ENCODE measurements around the gene NFATC2.

Gene NFATC2

DNA sequence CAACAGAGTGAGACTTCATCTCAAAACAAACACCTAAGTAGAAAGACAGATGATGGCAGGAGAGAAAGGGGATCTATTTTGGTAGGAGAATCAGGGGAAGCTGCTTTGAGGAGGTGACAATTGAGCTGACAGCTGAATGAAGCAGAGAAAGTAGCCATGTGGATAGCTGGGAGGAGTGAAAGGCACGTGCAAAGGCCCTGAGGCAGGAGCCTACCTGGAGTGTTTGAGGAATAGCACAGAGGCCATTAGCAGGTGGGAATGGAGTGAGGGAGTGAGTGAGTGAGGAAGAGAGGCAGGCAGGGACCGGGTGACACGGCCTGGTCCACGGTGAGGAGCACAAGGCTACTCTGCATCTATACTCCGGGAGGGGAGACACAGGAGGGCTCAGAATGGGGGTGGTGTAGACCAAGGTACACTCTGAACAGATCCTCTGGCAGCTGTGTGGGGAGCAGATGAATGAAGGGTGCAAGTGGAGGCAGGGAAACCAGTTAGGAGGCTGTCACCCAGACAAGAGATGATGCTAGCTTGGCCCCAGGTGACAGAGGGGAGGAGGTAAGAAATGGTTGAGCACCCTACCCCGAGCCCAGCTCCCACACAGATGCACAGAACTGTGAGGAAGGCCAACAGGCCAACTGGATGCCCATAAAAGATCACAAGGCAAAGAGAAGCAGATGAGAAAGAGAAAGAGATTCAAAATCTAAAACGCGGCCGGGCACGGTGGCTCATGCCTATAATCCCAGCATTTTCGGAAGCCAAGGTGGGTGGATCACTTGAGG is 43.6 kb downstream of the NFATC2 start:
- DNase-seq = no peak
- Histone ChIP-seq H3K9me3 (ENCODE audit: control extremely low read depth in 1 of 5, control insufficient read depth in 4 of 5, insufficient read depth in 2 of 5, low read depth in 1 of 5, low read length in 4 of 5) (no peaks in the 10 kb centered on the region), H3K4me3 (ENCODE audit: control insufficient read depth in 1 of 7, extremely low read depth in 1 of 7, insufficient read depth in 4 of 7, low read depth in 2 of 7, low read length in 6 of 7) (no peak overlapping the region), H3K27me3 (replicated peaks in 2 of 5; ENCODE audit: control insufficient read depth in 4 of 5, insufficient read depth in 5 of 5, low read length in 4 of 5) (no peaks in the 10 kb centered on the region), H3K4me1 (ENCODE audit: control extremely low read depth in 1 of 4, control insufficient read depth in 4 of 4, insufficient read depth in 4 of 4, low read length in 3 of 4) (peaks cover 10 to 72% (median 63%) of the 10 kb centered on the region in 4 experiments), H3K36me3 (ENCODE audit: control insufficient read depth in 4 of 4, insufficient read depth in 4 of 4, low read length in 3 of 4) (peaks cover 0 to 21% (median 9%) of the 10 kb centered on the region in 4 experiments), H3K27ac (ENCODE audit: insufficient read depth in 1 of 2, low read depth in 1 of 2, low read length in 2 of 2, poor library complexity in 1 of 2, severe bottlenecking in 2 of 2) (no peak overlapping the region)
- 100% methylated on average over 7 of the region's 11 CpGs for WGBS (ENCODE audit: insufficient coverage)
- POLR2A ChIA-PET = interaction anchor here (0.7 to 0.9 kb wide), 2 partner anchors 8 to 44 kb away, joined by 3 read pairs; partner anchors contain the start of gene NFATC2
- CTCF ChIA-PET = interaction anchor here (0.6 to 1.6 kb wide), 6 partner anchors 14 to 171 kb away, joined by 3 to 4 read pairs (median 3); no protein-coding TSS in a partner anchor

- peaks cover 0 to 21% (median 6%) of the 10 kb centered on the region in 4 experiments for H3K36me3 ChIP-seq (ENCODE audit: control insufficient read depth in 4 of 4, insufficient read depth in 4 of 4, low read length in 3 of 4)
- H3K4me1 ChIP-seq (ENCODE audit: control extremely low read depth in 1 of 4, control insufficient read depth in 4 of 4, insufficient read depth in 4 of 4, low read length in 3 of 4) = peaks cover 10 to 83% (median 73%) of the 10 kb centered on the region in 4 experiments
- 1% methylated on average over 14 of the region's 21 CpGs for WGBS (ENCODE audit: insufficient coverage)
- peak overlapping the region in 5 of 7 experiments; percentile 20 to 55 (median 44) for H3K4me3 ChIP-seq (ENCODE audit: control insufficient read depth in 1 of 7, extremely low read depth in 1 of 7, insufficient read depth in 4 of 7, low read depth in 2 of 7, low read length in 6 of 7)
- no peaks in the 10 kb centered on the region for H3K9me3 ChIP-seq (ENCODE audit: control extremely low read depth in 1 of 5, control insufficient read depth in 4 of 5, insufficient read depth in 2 of 5, low read depth in 1 of 5, low read length in 4 of 5)
- CTCF ChIA-PET = interaction anchor here (0.7 to 1.4 kb wide), 5 partner anchors 14 to 172 kb away, joined by 3 to 4 read pairs (median 3); no protein-coding TSS in a partner anchor
- peak overlapping the region; percentile 59 to 67 for H3K27ac ChIP-seq (ENCODE audit: insufficient read depth in 1 of 2, low read depth in 1 of 2, low read length in 2 of 2, poor library complexity in 1 of 2, severe bottlenecking in 2 of 2)
- peak; percentile 71 to 82 (median 74) for DNase-seq
- POLR2A ChIA-PET = no interaction called here
- H3K27me3 ChIP-seq (replicated peaks in 2 of 5; ENCODE audit: control insufficient read depth in 4 of 5, insufficient read depth in 5 of 5, low read length in 4 of 5) = no peaks in the 10 kb centered on the region
These were observed 44.7 kb downstream of the NFATC2 start for GRCh38 chr20:51497542-51498467.

DNA sequence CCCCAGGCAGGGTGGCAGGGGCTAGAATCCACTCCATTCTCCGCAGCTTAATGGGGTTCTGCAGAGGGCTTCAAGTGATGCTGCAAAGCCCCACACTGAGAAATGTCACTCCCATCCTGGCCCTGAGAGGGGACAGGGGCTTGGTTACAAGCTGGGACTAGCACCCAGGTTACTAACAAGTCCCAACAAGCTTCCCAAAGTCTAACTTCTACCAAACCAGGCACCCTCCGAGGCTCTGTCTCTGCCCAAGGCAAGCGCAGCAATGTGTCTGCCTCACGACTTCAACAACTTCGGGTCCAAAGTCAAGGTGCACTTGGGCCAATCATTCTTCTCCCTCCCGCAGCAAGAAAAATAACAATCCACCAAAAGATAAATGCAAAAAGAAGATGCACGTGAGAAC is 45.6 kb downstream of the NFATC2 start:
- Histone ChIP-seq H3K4me1 (ENCODE audit: control extremely low read depth in 1 of 4, control insufficient read depth in 4 of 4, insufficient read depth in 4 of 4, low read length in 3 of 4) (peaks cover 10 to 92% (median 82%) of the 10 kb centered on the region in 4 experiments), H3K4me3 (ENCODE audit: control insufficient read depth in 1 of 7, extremely low read depth in 1 of 7, insufficient read depth in 4 of 7, low read depth in 2 of 7, low read length in 6 of 7) (peak overlapping the region in 3 of 7 experiments; percentile 25 to 55 (median 52)), H3K27me3 (replicated peaks in 2 of 5; ENCODE audit: control insufficient read depth in 4 of 5, insufficient read depth in 5 of 5, low read length in 4 of 5) (no peaks in the 10 kb centered on the region), H3K36me3 (ENCODE audit: control insufficient read depth in 4 of 4, insufficient read depth in 4 of 4, low read length in 3 of 4) (peaks cover 0 to 21% (median 4%) of the 10 kb centered on the region in 4 experiments), H3K27ac (ENCODE audit: insufficient read depth in 1 of 2, low read depth in 1 of 2, low read length in 2 of 2, poor library complexity in 1 of 2, severe bottlenecking in 2 of 2) (no peak overlapping the region), H3K9me3 (ENCODE audit: control extremely low read depth in 1 of 5, control insufficient read depth in 4 of 5, insufficient read depth in 2 of 5, low read depth in 1 of 5, low read length in 4 of 5) (no peaks in the 10 kb centered on the region)
- POLR2A ChIA-PET = no interaction called here
- DNase-seq = no peak
- CTCF ChIA-PET = interaction anchor here (1.0 to 1.3 kb wide), 3 partner anchors 15 to 40 kb away, joined by 3 to 5 read pairs (median 3); no protein-coding TSS in a partner anchor
- 86% methylated on average over 6 of the region's 7 CpGs for WGBS (ENCODE audit: insufficient coverage)

DNA sequence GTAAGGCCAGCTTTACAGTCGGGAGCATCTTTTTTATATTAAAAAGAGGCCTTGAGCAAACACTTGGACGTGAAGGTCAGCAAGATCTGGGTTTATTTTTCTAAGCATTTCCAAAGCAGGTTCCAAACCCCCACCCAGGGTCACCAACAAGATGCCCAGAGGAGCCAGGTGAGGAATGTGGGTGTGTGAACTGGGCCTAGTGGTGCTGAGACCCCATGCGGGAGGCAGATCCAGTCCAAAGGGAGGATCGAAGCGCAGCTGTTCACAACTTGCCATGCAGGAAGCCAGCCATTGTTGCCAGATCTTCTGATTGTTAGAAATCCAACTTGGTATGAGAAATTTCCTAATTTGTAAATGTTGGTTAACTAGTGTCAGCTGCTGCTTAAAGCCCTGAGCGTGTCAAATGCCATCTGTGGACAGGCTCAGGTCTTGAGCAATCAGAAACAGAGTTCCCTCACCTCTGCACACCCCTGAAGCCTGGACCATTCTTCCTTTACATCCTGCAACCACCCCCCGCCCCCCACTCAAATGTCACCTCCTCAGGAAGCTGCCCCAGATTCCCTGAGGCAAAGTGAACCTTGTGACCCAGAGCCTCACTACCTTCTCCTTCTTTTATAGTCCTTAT is 46.5 kb downstream of the NFATC2 start:
- Histone ChIP-seq H3K4me1 (ENCODE audit: control extremely low read depth in 1 of 4, control insufficient read depth in 4 of 4, insufficient read depth in 4 of 4, low read length in 3 of 4) (peaks cover 13 to 96% (median 90%) of the 10 kb centered on the region in 4 experiments), H3K36me3 (ENCODE audit: control insufficient read depth in 4 of 4, insufficient read depth in 4 of 4, low read length in 3 of 4) (peaks cover 0 to 21% (median 2%) of the 10 kb centered on the region in 4 experiments), H3K27me3 (replicated peaks in 2 of 5; ENCODE audit: control insufficient read depth in 4 of 5, insufficient read depth in 5 of 5, low read length in 4 of 5) (no peaks in the 10 kb centered on the region), H3K27ac (ENCODE audit: insufficient read depth in 1 of 2, low read depth in 1 of 2, low read length in 2 of 2, poor library complexity in 1 of 2, severe bottlenecking in 2 of 2) (no peak overlapping the region), H3K9me3 (ENCODE audit: control extremely low read depth in 1 of 5, control insufficient read depth in 4 of 5, insufficient read depth in 2 of 5, low read depth in 1 of 5, low read length in 4 of 5) (no peaks in the 10 kb centered on the region), H3K4me3 (ENCODE audit: control insufficient read depth in 1 of 7, extremely low read depth in 1 of 7, insufficient read depth in 4 of 7, low read depth in 2 of 7, low read length in 6 of 7) (no peak overlapping the region)
- POLR2A ChIA-PET = no interaction called here
- CTCF ChIA-PET = interaction anchor here (1.3 kb wide), 1 partner anchor 39 kb away, joined by 5 read pairs; no protein-coding TSS in a partner anchor
- 87% methylated on average over 6 of the region's 7 CpGs for WGBS (ENCODE audit: insufficient coverage)
- DNase-seq = no peak

- no peak for DNase-seq
- Histone ChIP-seq H3K4me3 (ENCODE audit: control insufficient read depth in 1 of 7, extremely low read depth in 1 of 7, insufficient read depth in 4 of 7, low read depth in 2 of 7, low read length in 6 of 7) (no peak overlapping the region), H3K4me1 (ENCODE audit: control extremely low read depth in 1 of 4, control insufficient read depth in 4 of 4, insufficient read depth in 4 of 4, low read length in 3 of 4) (peaks cover 13 to 96% (median 93%) of the 10 kb centered on the region in 4 experiments), H3K36me3 (ENCODE audit: control insufficient read depth in 4 of 4, insufficient read depth in 4 of 4, low read length in 3 of 4) (peaks cover 0 to 21% (median 2%) of the 10 kb centered on the region in 4 experiments), H3K27ac (ENCODE audit: insufficient read depth in 1 of 2, low read depth in 1 of 2, low read length in 2 of 2, poor library complexity in 1 of 2, severe bottlenecking in 2 of 2) (no peak overlapping the region), H3K27me3 (replicated peaks in 2 of 5; ENCODE audit: control insufficient read depth in 4 of 5, insufficient read depth in 5 of 5, low read length in 4 of 5) (no peaks in the 10 kb centered on the region), H3K9me3 (ENCODE audit: control extremely low read depth in 1 of 5, control insufficient read depth in 4 of 5, insufficient read depth in 2 of 5, low read depth in 1 of 5, low read length in 4 of 5) (no peaks in the 10 kb centered on the region)
- 83% methylated on average over 3 of the region's 4 CpGs for WGBS (ENCODE audit: insufficient coverage)
- ChIA-PET CTCF (interaction anchor here (0.8 to 3.3 kb wide), 3 partner anchors 31 to 47 kb away, joined by 3 to 15 read pairs (median 3); partner anchors contain the start of gene NFATC2), POLR2A (interaction anchor here (4.5 kb wide), 1 partner anchor 47 kb away, joined by 23 read pairs; the partner anchor contains the start of gene NFATC2)
These were observed 47.2 kb downstream of the NFATC2 start for GRCh38 chr20:51495291-51495690.

All from common myeloid progenitor, CD34-positive (primary cell).